ENCODE results near the gene HBZ.
"Not testable (repeated sequence)": the region's sequence is repeated elsewhere in the genome, so short reads cannot be mapped to it uniquely, and the experiment has no call there.

HBZ gene

DNA sequence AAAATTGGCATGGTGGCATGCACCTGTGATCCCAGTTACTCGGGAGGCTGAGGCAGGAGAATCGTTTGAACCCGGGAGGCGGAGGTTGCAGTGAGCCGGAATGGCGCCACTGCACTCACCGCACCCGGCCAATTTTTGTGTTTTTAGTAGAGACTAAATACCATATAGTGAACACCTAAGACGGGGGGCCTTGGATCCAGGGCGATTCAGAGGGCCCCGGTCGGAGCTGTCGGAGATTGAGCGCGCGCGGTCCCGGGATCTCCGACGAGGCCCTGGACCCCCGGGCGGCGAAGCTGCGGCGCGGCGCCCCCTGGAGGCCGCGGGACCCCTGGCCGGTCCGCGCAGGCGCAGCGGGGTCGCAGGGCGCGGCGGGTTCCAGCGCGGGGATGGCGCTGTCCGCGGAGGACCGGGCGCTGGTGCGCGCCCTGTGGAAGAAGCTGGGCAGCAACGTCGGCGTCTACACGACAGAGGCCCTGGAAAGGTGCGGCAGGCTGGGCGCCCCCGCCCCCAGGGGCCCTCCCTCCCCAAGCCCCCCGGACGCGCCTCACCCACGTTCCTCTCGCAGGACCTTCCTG lies 27.7 kb downstream of the HBZ start, which contains the start of gene HBQ1:
Gene HBQ1 (plus strand): TSS at position 359 of the 575 bp plus-strand sequence. CDS start 28 bp downstream, at position 387.
- DNase-seq: peak; percentile 27

DNA sequence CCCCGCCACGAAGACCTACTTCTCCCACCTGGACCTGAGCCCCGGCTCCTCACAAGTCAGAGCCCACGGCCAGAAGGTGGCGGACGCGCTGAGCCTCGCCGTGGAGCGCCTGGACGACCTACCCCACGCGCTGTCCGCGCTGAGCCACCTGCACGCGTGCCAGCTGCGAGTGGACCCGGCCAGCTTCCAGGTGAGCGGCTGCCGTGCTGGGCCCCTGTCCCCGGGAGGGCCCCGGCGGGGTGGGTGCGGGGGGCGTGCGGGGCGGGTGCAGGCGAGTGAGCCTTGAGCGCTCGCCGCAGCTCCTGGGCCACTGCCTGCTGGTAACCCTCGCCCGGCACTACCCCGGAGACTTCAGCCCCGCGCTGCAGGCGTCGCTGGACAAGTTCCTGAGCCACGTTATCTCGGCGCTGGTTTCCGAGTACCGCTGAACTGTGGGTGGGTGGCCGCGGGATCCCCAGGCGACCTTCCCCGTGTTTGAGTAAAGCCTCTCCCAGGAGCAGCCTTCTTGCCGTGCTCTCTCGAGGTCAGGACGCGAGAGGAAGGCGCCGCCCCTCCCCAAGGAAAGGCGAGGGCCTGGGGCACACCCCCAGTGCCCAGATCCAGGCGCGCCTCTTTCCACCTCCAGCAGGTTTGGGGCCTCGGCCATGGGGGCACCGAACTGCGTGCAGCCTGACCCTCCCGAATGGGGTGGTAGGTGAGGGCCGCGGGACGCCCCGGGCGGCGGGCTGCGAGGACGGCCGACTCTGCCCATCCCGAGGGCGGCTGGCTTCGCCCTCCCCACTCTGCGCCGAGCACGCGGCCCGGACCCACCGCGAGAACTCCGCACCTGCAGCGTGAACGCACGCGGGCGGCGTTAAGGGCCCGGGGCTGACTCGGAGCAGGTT lies 28.5 kb downstream of the HBZ start:
- DNase-seq: peak; percentile 86

DNA sequence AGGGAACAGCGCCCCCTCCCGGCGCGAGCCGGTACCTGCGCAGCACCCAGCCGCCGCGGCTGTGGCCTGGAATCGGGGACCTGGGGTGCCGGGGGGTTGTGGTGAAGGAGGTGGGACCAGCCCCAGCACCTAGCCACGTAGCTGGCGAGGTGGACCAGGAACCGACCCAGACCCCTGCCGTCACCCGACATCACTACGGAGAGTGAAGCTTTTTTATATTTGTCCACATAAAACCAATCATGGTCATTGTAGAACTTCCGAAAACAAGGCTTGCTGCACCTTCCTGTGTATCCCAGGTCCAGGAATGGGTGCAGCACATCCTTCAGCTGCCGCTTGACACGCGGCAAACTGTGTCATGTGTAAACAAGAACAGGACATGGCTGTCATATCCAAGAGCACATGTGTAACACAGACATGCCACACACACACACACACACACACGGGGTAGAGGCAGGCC lies 29.1 kb downstream of the HBZ start:
- DNase-seq: no peak

DNA sequence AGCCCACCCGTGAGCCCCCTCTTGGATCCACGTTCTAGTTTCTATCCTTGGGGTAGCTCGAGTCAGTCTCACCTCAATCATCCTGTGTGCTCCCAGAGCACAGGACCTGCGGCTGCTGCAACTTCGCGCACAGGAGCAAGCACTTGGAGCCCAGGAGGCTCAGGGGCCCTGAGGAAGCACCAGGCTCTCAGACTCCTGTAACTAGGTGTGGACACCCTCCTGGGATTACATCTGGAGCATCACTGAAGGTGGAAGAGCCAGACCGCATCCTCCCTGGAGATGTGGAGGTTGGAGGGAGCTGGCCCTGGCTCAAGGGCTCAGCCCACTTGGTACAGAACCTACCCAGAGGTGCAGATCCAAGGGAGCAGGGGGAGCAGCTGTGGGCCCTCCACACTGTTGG lies 30.6 kb downstream of the HBZ start:
- no peak for DNase-seq

DNA sequence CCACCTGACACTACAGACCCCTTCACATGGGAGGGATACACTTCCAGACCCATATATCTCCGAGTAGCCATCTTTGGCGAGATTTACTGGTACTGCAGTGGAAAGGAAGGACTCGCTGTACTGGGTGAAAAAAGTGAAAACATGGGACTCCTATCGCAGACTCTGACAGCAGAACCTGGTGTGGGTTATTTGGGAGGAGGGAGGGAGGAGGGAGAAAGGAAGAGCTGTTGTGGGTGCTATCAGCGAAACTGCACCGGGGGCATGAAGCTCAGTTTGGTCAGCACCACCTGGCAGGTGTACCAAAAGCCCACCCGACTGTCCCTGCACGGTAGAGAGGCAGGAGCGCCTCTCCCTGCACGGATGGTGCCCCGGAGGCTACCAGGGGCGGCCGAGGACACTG lies 32.8 kb downstream of the HBZ start:
- DNase-seq: no peak

DNA sequence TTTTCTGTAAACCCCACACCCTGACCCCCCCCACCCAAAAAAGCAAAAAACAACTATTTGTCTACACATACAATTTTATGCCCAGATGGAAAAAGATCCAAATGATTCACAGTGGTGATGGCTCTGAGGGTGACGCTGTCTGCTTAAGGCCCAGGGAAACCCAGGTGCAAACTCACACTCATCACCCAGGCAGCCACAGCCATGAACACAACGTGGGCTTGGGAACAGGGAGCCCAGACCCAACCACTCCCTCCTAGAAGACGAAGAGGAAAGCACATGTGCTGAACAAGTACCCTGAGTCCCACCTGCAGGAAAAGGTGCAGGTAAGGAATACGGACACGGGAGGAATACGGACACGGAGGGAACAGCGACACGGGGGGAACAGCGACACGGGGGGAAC lies 33.2 kb downstream of the HBZ start:
- no peak for DNase-seq

DNA sequence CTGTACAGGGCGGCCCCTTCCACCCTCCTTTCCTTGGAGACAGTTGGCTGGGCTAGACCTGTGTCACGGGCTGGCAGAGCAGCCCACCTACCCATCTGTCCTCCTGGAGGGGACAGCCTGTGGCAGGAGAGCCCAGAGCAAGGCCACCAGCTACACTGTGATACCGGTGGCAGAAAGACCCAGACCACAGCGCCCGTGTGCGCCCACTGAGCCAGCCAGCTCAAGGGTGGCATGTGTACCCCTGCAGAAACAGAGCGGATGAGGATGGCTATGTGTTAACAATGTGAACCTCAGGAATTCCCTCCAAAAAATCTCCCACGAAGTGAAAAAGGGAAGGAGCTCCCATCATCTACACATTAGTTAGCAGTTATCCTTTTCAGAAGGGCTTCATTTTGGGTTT lies 34.9 kb downstream of the HBZ start:
- DNase-seq: no peak

DNA sequence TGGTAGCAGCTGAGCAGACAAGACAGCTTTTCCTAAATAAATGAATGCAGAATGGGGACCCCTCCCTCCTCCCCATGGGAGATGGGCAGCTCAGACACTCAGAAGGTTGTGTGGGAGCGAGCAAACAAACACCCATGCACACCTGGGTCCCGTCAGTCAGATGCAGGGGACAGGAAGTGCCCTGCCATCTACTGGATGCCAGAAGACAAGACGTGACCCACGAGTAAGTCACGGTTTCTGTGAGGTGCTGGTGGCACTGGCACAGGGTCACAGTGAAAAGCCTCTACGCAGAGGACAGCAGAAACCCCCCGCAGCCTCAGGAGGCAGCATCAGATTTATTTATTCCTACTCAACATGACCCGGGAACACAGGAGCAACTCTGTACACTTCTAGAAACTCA lies 36.2 kb downstream of the HBZ start:
- DNase-seq: peak; percentile 28

DNA sequence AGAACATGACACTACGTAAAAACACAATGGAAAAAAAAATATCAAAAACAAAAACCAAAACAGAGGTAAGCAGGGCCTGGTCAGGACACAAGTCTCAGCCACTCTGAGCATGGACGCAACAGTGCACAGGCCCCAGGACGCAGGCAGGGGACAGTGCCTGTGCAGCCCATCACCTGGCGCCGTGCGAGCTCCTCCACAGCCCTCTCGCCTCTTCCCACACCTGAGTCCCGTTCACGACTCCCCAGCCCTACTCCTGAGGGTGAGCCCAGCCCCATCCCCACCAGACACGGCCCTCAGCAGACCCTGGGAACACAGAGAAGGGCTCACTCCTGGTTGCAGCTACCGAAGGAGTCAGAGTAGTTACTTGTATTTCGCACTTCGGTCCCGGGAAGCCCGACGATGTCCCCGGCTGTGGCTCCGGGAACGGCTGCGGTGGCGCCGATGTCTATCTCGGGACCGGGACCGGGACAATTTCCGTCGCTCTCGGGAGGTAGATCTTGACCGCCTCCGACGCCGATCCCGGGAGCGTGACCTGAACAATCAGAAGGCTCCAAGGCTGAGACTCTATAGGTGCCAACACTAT lies 37.3 kb downstream of the HBZ start:
- DNase-seq: no peak

DNA sequence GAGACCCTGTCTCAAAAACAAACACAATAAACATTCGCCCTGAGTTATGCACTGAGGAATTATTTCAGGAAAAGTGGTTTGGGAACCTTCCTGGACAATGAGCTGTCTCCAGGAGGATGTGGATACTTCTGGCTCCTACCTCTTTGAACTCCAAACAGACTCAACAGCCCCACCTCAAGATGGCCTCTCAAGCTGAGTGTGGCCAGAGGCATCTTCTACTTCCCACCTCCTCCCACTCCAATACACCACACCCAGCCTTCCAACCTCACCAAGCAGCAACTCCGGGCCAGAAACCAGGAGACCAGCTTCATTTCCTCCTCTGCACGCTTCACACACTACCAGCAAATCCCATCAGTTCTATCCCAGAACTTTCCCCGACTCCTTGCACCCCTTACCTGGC lies 39.4 kb downstream of the HBZ start:
- no peak for DNase-seq

DNA sequence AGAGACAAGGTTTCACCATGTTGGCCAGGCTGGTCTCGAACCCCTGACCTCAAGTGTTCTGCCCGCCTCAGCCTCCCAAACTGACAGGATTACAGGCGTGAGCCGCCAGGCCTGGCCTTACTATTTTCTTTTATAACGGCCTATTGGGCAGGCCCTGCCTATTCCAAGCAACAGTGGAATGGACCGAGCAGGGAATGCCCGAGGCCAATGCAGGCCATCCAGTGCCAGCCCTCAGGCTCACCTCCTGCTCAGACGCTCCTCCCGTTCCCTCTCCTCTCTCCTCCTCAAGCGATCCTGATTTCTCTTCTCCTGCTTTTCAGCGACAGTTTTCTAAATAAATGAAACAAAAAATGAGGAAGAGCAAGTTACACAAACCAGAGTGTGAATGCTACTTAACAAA lies 40.2 kb downstream of the HBZ start:
- no peak for DNase-seq

DNA sequence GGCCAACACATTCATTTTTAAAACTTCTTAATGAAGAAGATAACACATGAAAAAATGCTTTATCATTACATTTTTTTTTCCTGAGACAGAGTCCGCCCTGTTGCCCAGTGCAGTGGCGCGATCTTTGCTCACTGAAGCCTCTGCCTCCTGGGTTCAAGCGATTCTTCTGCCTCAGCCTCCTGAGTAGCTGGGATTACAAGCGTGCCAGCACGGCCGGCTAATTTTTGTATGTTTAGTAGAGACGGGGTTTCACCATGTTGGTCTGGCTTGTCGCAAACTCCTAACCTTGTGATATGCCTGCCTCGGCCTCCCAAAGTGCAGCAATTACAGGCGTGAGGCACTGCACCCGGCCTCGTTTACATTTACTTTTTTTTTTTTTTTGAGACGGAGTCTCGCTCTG lies 41.0 kb downstream of the HBZ start:
- DNase-seq: no peak

DNA sequence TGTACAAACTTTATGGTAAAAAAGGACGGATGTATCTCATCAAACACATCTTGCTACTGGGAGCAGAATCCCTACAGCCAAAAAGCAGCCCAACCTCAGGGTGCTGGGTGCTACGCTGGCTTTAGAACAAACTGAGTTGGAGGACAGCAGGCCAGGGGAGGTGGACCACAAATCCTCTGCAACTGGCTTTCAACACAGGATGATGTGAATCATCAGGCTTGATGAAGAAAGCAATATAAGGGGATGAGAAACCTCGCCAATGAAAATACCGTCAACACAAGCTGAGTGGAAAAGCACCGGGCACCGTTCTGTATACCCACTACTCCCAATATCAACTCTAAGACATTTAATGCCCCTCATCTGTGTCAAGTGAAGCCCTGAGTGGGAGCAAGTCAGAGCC lies 42.1 kb downstream of the HBZ start:
- DNase-seq: no peak

DNA sequence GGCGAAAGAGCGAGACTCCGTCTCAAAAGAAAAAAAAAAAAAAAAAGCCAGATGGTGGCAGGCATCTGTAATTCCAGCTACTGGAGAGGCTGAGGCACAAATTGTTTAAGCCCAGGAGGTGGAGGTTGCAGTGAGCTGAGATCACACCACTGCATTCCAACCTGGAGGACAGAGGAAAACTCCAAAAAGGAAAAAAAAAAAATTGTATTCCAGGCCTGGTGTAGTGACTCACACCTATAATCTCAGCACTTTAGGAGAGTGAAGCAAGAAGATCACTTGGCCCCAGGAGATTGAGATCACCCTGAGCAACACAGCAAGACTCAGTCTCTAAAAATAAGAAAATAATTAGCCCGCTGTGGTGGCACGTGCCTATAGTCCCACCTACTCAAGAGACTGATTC lies 47.9 kb downstream of the HBZ start:
- no peak for DNase-seq

DNA sequence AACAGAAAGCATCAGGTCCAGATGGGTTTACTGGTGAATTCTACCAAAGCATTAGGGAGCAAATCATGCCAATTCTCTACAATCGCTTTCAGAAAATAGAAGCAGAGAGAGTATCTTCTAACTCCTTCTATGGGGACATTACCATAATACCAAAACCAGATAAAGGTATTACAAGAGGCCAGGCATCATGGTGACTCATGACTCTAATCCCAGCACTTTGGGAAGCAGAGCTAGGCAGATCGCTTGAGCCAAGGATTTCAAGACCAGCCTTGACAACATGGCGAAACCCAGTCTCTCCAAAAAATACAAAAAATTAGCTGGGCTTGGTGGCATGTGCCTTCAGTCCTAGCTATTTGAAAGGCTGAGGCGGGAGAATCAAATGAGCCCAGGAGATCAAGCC lies 50.8 kb downstream of the HBZ start:
- no peak for DNase-seq

DNA sequence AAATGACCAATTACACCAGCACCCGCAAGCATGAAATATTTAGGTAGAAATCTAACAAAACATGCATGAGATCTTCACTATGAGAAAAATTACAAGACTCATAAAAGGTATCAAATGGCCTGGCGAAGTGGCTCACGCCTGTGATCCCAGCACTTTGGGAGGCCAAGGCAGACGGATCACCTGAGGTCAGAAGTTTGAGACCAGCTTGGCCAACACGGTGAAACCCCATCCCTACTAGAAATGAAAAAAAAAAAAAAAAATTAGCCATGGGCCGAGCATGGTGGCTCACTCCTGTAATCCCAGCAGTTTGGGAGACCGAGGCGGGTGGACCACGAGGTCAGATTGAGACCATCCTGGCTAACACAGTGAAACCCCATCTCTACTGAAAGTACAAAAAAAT lies 51.6 kb downstream of the HBZ start:
- DNase-seq: not testable (repeated sequence)
